ENCODE data around the gene FAM124A. TPM values are rescaled to one million over a fixed set of nuclear protein-coding genes. Genes with fewer than 3 reads are reported as not detected.

Gene FAM124A
- total and polyA plus RNA-seq, 2 of the 8 experiments (the other 6 are each of a cell fraction or from before 2014, with no cell fraction given), result 40.7 to 49.9 TPM

DNA sequence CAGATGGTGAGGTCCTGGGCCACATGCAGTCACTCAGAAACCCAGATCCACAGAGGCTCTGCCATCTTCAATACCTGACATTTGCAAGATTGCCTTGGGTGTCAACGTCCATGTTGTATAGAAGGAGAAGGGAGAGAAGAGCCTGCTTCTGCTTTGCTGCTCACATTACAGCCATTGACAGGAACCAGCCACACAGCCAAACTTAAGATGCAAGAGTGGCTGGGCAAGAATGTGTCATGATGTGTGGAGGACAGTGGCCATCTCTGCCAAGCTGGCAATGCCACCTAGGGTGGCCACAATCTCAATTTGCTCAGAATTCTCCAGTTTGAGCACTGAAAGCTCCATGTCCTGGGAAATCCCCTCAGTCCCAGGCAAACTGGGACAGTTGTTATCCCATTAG is 91.4 kb downstream of the FAM124A start:
- Histone ChIP-seq H3K4ac (replicated peaks; ENCODE audit: insufficient read length, low read depth, low read length) (no peak overlapping the region), H2BK12ac (ENCODE audit: low read depth, low read length) (peak overlapping the region; percentile 69; the same call in 1 of the 2 replicates), H2AFZ (ENCODE audit: low read length) (no peak overlapping the region), H3K23ac (ENCODE audit: insufficient read length) (no peak overlapping the region), H4K5ac (ENCODE audit: insufficient read length, low read depth, low read length) (no peak overlapping the region), H3K79me2 (ENCODE audit: control insufficient read depth in 1 of 2, insufficient read depth in 2 of 2, low read length in 2 of 2) (no peaks in the 10 kb centered on the region), H3K27me3 (replicated peaks in 1 of 4; ENCODE audit: control insufficient read depth in 3 of 4, extremely low read depth in 1 of 4, insufficient read depth in 3 of 4, low read length in 3 of 4) (no peaks in the 10 kb centered on the region), H3K4me1 (replicated peaks in 1 of 4; ENCODE audit: control insufficient read depth in 3 of 4, insufficient read depth in 4 of 4, low read length in 3 of 4) (peaks cover 4 to 17% (median 6%) of the 10 kb centered on the region in 4 experiments; a peak in 4 of 7 replicates), H3K27ac (ENCODE audit: low read depth, low read length) (no peak overlapping the region), H3K79me1 (ENCODE audit: low read depth, low read length) (no peaks in the 10 kb centered on the region), H2BK120ac (replicated peaks; ENCODE audit: low read depth, low read length) (no peak overlapping the region), H2BK20ac (ENCODE audit: low read length) (peak overlapping the region; percentile 6; the same call in 1 of the 2 replicates), H3K4me2 (ENCODE audit: insufficient read depth in 1 of 2, low read depth in 2 of 2, low read length in 2 of 2) (no peak overlapping the region), H2BK15ac (ENCODE audit: low read length) (no peak overlapping the region), H3K18ac (ENCODE audit: extremely low read depth, low read length) (no peak overlapping the region), H3K4me3 (ENCODE audit: extremely low read depth in 1 of 4, insufficient read depth in 2 of 4, low read depth in 3 of 4, low read length in 4 of 4) (no peak overlapping the region), H3K36me3 (ENCODE audit: control insufficient read depth in 2 of 4, insufficient read depth in 4 of 4, low read length in 3 of 4) (no peaks in the 10 kb centered on the region), H3K23me2 (ENCODE audit: low read depth, low read length) (no peaks in the 10 kb centered on the region; the same call in 1 of the 2 replicates), H3K14ac (ENCODE audit: insufficient read length) (no peak overlapping the region), H2AK5ac (ENCODE audit: low read depth, low read length) (peak overlapping the region; percentile 7; the same call in 1 of the 2 replicates), H4K8ac (ENCODE audit: extremely low read depth, insufficient read depth, low read length) (no peak overlapping the region), H3K9me3 (ENCODE audit: insufficient read depth in 2 of 2, low read depth in 1 of 2, low read length in 1 of 2) (peaks cover 0 to 3% of the 10 kb centered on the region in 2 experiments; a peak in 1 of 4 replicates), H4K20me1 (replicated peaks in 1 of 2; ENCODE audit: control insufficient read depth in 1 of 2, insufficient read depth in 2 of 2, low read length in 2 of 2) (no peaks in the 10 kb centered on the region), H3K9ac (replicated peaks in 1 of 4; ENCODE audit: extremely low read depth in 1 of 4, low read depth in 3 of 4, low read length in 3 of 4) (no peak overlapping the region), H3K56ac (replicated peaks; ENCODE audit: insufficient read length, low read depth, low read length) (no peak overlapping the region), H4K91ac (replicated peaks; ENCODE audit: insufficient read length, low read length) (peak overlapping the region; percentile 48), H2BK5ac (ENCODE audit: low read depth, low read length) (peak overlapping the region; percentile 5; the same call in 1 of the 2 replicates)
- FAIRE-seq (no peak), DNase-seq (ENCODE audit: low read depth in 1 of 2, low spot score in 2 of 2) (no peak)
- 88% methylated on average over 1 of the region's 1 CpG; no CpG with 5 or more reads in 1 of the 2 experiments for WGBS, 2 experiments (ENCODE audit: extremely low coverage in 1 of 2, insufficient coverage in 1 of 2, insufficient read length in 1 of 2, insufficient replicate concordance in 2 of 2, low coverage in 1 of 2, low lambda C conversion rate in 2 of 2, missing lambda C conversion rate in 1 of 2)
- CTCF ChIA-PET (ENCODE audit: partially characterized antibody), result interaction anchor here (1.2 to 1.6 kb wide), 2 partner anchors 10 to 33 kb away, joined by 4 read pairs; no protein-coding TSS in a partner anchor
- POLR2A ChIA-PET (ENCODE audit: partially characterized antibody), result interaction anchor here (2.1 kb wide), 1 partner anchor 11 kb away, joined by 5 read pairs; no protein-coding TSS in a partner anchor
- TF ChIP-seq MAX (IDR thresholded peaks at IDR 0.05) (no peak), SRF (IDR thresholded peaks at IDR 0.05; ENCODE audit: low read depth, low read length) (no peak), NANOG (IDR thresholded peaks at IDR 0.05; ENCODE audit: insufficient read depth, low read depth, low read length, poor library complexity, severe bottlenecking) (no peak), SAP30 (IDR thresholded peaks at IDR 0.05; ENCODE audit: insufficient read depth, insufficient replicate concordance, low read length) (no peak), EP300 (IDR thresholded peaks at IDR 0.05; ENCODE audit: borderline replicate concordance in 1 of 2, low read depth in 2 of 2, low read length in 2 of 2) (no peak), CTBP2 (IDR thresholded peaks at IDR 0.05; ENCODE audit: borderline replicate concordance, insufficient read depth, insufficient read length, low read length) (no peak), RXRA (IDR thresholded peaks at IDR 0.05; ENCODE audit: insufficient read depth, low read depth, low read length) (no peak), NRF1 (IDR thresholded peaks at IDR 0.05; ENCODE audit: low read depth, low read length) (no peak)
- TF ChIP-seq, protein P1, sequence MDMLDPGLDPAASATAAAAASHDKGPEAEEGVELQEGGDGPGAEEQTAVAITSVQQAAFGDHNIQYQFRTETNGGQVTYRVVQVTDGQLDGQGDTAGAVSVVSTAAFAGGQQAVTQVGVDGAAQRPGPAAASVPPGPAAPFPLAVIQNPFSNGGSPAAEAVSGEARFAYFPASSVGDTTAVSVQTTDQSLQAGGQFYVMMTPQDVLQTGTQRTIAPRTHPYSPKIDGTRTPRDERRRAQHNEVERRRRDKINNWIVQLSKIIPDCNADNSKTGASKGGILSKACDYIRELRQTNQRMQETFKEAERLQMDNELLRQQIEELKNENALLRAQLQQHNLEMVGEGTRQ (IDR thresholded peaks at IDR 0.05; ENCODE audit: low read length), result no peak
- TF ChIP-seq, protein P2, sequence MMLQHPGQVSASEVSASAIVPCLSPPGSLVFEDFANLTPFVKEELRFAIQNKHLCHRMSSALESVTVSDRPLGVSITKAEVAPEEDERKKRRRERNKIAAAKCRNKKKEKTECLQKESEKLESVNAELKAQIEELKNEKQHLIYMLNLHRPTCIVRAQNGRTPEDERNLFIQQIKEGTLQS (IDR thresholded peaks at IDR 0.05; ENCODE audit: insufficient read depth, low read depth, low read length), result no peak

Measured in H1 (cell line).